AG09319 (cell line): Measurements from ENCODE around the gene RTN1.

Source experiments
- DNase-seq: peaks from one replicate; pipeline ENCODE4 v3.0.0-alpha.2; 2010; ENCODE audit warnings: low read depth; ENCODE audit errors: extremely low read depth
- CTCF ChIP-seq: IDR thresholded peaks from 2 replicates; pipeline ENCODE4 v1.5.1; 2011; ENCODE audit warnings: low read depth, mild to moderate bottlenecking, inconsistent platforms, low read length, moderate library complexity

The RTN1 gene

GRCh38 chr14:59630288-59630963 is 240.2 kb downstream of the RTN1 start:
- no peak for TF ChIP-seq CTCF
- no peak for DNase-seq

DNA sequence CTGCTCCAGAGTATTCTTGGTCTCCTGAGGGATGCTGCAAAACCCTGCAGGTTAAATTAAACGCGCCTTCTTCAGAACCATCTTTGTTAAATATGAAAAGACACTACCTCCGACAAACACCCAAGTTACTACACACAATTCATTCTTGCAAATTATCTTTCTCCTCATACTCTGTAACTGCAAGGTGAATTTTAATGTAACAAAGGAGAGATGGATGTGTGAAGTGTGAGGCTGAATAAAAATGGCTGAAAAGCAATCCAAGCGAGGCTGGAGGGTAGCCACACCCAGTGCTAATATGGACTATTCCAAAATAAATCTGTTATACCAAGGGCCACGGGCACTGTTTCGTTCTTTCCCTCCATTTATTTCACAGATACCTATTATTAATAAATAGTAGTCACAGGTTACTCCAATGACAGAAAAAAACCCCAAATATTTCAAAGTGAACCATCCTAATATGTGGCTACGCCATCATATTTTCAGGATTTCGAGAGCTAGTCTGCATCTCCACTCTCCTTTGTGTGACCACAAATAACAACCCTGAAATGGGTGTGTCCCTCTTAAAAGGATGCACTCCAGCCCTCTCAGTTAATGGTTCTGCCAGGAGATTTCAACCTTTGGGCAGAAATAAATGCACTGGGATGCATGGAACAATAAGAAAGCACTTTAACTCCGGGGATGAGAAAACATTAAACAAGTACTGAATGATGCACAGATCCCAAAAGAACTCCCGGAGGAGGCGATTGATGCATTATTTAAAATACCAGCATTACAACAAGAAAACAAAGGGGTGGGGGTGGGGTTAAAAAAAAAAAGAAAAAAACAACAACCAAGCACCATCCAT is 240.9 kb downstream of the RTN1 start:
- no peak for DNase-seq
- TF ChIP-seq CTCF = no peak

DNA sequence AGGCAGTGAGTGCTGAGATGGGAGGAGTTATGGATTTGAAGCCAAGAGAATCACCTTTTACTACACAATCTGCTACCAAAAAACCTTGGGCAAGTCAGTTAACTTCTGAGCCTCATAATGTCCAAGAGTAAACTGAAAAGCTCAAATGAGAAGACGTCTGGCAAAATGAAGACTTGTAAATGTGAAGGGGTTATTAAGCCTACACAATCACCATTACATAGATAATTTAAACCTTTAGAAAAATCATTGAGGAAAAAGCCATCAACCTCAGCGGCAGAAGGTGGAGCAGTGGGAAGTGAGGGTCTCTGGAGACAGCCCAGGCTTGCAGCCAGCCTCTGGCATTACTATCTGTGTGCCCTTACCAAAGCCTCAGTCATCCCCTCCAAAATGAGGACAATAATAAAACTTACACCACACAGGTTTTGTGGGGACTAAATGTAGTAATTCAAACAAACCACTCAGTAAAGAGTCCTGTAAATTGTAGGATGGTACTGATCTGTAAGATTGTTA is 243.5 kb downstream of the RTN1 start:
- no peak for TF ChIP-seq CTCF

GRCh38 chr14:59622631-59623030 is 247.9 kb downstream of the RTN1 start:
- TF ChIP-seq CTCF = no peak
- DNase-seq = no peak

More for the DNA sequence above, 243.5 kb downstream of the RTN1 start:
- DNase-seq = no peak

GRCh38 chr14:59619061-59619460 is 251.5 kb downstream of the RTN1 start:
- TF ChIP-seq CTCF = no peak
- no peak for DNase-seq

DNA sequence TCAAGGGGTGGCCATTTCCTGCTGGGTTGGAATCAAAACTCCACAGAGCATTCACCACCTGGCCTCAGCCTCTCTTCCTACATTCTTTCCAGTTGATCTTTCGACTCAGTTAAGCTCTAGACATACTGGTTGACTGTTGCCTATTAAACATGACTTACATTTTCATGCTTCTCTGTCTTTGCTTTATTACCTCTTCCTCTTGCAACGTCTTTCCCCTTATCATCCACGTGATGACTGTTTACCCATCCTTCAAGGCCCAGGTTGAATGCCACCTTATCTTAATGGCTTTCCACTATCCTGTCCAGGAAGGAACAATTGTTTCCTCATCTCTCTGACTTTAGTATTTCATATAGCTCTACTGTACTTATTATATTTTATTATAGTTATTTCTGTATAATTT is 269.5 kb downstream of the RTN1 start:
- no peak for TF ChIP-seq CTCF
- no peak for DNase-seq
